Endometrial microvascular endothelial cells (primary cell): ENCODE measurements around the gene LINC00237. TPM values are rescaled to one million over a fixed set of nuclear protein-coding genes. Genes with fewer than 3 reads are reported as not detected.

Experiments used
- in situ Hi-C: cut with HindIII; loops from 2 replicates; pipeline ENCODE4 v1.10.0; 2017; ENCODE audit warnings: low sequenced_read_pairs, low pct_unique_long_range_greater_than_20kb; ENCODE audit errors: inconsistent ontology term
- total RNA-seq: library from RNA; depleted of rRNA; stranded (reverse); fragments of >200 nt; gene quantifications from one replicate; pipeline ENCODE4 v1.2.3, GENCODE V29; 2015; ENCODE audit errors: inconsistent ontology term

The LINC00237 gene
- total RNA-seq, 1 donor from 2014 or later: not detected

GRCh38 chr20:21063276-21063675, 42.9 kb downstream of the LINC00237 start:
- in situ Hi-C loops: no loop called here

- in situ Hi-C loops: no loop called here
These were observed 53.0 kb downstream of the LINC00237 start for GRCh38 chr20:21053002-21053762.

GRCh38 chr20:21052686-21053001, 53.5 kb downstream of the LINC00237 start:
- in situ Hi-C loops: no loop called here

- in situ Hi-C loops: no loop called here
These were observed 53.9 kb downstream of the LINC00237 start for GRCh38 chr20:21052241-21052640.

GRCh38 chr20:21050710-21051109, 55.4 kb downstream of the LINC00237 start:
- in situ Hi-C loops: no loop called here

- in situ Hi-C loops: no loop called here
These were observed 56.8 kb downstream of the LINC00237 start for GRCh38 chr20:21049305-21049828.

- in situ Hi-C loops: no loop called here
These were observed 57.3 kb downstream of the LINC00237 start for GRCh38 chr20:21048841-21049273.

- in situ Hi-C loops: no loop called here
These were observed 58.2 kb downstream of the LINC00237 start for GRCh38 chr20:21047981-21048380.

GRCh38 chr20:21046413-21047070, 59.6 kb downstream of the LINC00237 start:
- in situ Hi-C loops: no loop called here

Other genes starting within 250 kb of the LINC00237 start
- 28.0 TPM for gene KIZ, start 19.7 kb upstream of the LINC00237 start, total RNA-seq
- gene XRN2, start 197.0 kb upstream of the LINC00237 start, total RNA-seq: 90.8 TPM